Stimulated activated naive B cell treated with anti-CD40 and anti-IgM and Interleukin-4, amounts not matched to agents 10 μg/mL and 1 μg/mL and 100 μg/mL, for 72 hours (primary cell): Measurements from ENCODE around the gene MMP2.
A peak's percentile ranks its signal among the peaks of the same experiment; 100 is the strongest.

Experiments used
- ATAC-seq, 2 donors: fragments of 150-1000 bp; cut with Tn5 transposase; replicated peaks; 2 replicates each; pipeline ENCODE4 v1.10.0; 2021; ENCODE audit warnings: moderate library complexity in 1 of 2
- DNase-seq: peaks from one replicate; pipeline ENCODE4 v3.0.0; 2021
- H3K27ac Mint-ChIP-seq: one replicate; pipeline ENCODE4 v1.8.0; 2022; ENCODE audit warnings: mild to moderate bottlenecking, mixed read lengths
- H3K27me3 Mint-ChIP-seq, 2 donors: one replicate each; pipeline ENCODE4 v1.8.0; 2022; ENCODE audit warnings: mixed read lengths in 2 of 2
- H3K36me3 Mint-ChIP-seq, 2 donors: one replicate each; pipeline ENCODE4 v1.8.0; 2022; ENCODE audit warnings: mixed read lengths in 2 of 2, mild to moderate bottlenecking in 1 of 2
- H3K4me1 Mint-ChIP-seq, 2 donors: one replicate each; pipeline ENCODE4 v1.8.0; 2022; ENCODE audit warnings: mixed read lengths in 2 of 2, mild to moderate bottlenecking in 1 of 2
- H3K4me3 Mint-ChIP-seq, 2 donors: one replicate each; pipeline ENCODE4 v1.8.0; 2022; ENCODE audit warnings: mild to moderate bottlenecking in 2 of 2, mixed read lengths in 2 of 2, moderate library complexity in 1 of 2
- H3K9me3 Mint-ChIP-seq, 2 donors: one replicate each; pipeline ENCODE4 v1.8.0; 2022; ENCODE audit warnings: mixed read lengths in 2 of 2, mild to moderate bottlenecking in 1 of 2

The MMP2 gene

DNA sequence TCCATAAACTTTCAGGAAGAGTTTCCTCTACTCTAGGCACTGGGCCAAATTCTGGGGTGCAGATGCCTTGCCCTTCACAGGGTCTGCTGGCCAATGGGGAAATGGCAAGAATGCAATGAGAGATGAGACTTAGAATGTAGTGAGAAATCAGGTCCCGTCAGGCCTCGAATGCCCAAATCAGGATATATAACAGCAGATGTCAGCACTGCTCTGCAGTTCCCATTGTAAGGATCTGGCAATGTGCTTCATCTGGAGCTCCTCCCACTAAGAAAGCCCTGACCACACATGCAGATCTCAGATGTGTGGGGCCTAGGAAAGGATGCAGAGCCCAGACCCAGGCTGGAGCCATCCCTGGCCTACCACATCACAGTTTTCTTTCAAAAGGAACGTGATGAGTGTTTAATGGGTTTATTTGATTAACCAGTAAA is 16.0 kb downstream of the MMP2 start:
- Mint-ChIP-seq H3K4me1 (no peaks in the 10 kb centered on the region), H3K27ac (no peak overlapping the region), H3K4me3 (no peak overlapping the region), H3K36me3 (no peaks in the 10 kb centered on the region), H3K27me3 (peaks cover 0 to 4% of the 10 kb centered on the region in 2 donors), H3K9me3 (no peaks in the 10 kb centered on the region)
- DNase-seq (no peak), ATAC-seq (peak; percentile 39)

DNA sequence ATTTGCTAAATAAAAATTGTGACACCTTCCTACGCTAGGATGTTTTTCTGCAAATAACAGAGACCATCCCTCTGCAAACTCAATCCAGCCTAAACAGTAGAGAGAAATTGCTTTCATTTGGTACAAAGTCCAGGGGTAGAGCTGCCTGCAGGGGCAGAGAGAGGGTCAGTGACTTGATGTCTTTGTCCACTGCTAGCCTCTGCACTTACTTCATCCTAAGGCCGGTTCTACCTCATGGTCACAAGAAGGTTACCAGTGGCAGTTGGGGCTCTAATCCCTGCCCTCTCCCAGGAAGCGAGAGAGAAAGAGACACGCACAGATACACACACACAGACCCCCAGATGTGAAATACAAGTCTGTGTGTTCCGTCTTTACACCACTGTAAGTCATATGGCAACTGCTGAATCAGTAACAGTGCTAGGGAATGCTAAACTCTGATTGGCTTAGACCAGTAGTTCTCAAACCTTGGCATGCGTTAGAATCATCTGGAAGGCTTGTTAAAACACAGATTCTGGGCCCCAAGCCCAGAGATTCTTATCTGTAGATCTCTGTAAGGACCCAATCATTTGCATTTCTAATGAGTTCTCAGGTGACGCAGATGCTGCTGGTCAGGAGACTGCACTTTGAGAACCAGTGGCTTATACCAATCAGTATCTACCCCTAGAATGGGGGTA is 16.8 kb downstream of the MMP2 start:
- Mint-ChIP-seq H3K27me3 (peaks cover 0 to 4% of the 10 kb centered on the region in 2 donors), H3K27ac (no peak overlapping the region), H3K36me3 (no peaks in the 10 kb centered on the region), H3K9me3 (no peaks in the 10 kb centered on the region), H3K4me3 (no peak overlapping the region), H3K4me1 (no peaks in the 10 kb centered on the region)
- DNase-seq (no peak), ATAC-seq (no peak)

DNA sequence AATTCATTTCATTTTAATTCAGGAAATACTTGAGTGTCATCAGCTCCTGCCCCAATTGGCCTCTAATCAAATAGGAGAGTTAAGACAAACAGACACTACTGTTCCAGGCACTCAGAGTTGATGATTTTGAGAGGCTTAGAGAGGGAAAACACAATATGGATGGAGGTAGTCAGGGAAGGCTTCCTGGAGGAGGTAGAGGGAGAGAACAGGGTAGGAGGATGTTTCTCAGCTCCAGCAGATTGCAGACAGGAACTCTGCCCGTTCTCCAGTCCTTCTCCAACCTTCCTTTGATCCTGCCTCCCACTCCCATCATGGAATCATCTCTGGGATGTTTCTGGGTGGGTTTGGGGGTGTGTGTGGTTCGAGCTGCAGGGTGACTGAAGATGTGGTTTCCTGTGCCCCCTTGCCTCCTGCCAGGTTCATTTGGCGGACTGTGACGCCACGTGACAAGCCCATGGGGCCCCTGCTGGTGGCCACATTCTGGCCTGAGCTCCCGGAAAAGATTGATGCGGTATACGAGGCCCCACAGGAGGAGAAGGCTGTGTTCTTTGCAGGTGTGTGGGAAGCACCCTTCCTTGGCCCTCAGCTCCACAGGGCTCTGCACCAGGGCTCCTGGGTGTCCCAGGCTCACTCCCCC is 17.6 kb downstream of the MMP2 start:
- Mint-ChIP-seq H3K4me3 (no peak overlapping the region), H3K27ac (no peak overlapping the region), H3K4me1 (peaks cover 0 to 2% of the 10 kb centered on the region in 2 donors), H3K36me3 (no peaks in the 10 kb centered on the region), H3K27me3 (peaks cover 0 to 4% of the 10 kb centered on the region in 2 donors), H3K9me3 (no peaks in the 10 kb centered on the region)
- DNase-seq (no peak), ATAC-seq (no peak)

DNA sequence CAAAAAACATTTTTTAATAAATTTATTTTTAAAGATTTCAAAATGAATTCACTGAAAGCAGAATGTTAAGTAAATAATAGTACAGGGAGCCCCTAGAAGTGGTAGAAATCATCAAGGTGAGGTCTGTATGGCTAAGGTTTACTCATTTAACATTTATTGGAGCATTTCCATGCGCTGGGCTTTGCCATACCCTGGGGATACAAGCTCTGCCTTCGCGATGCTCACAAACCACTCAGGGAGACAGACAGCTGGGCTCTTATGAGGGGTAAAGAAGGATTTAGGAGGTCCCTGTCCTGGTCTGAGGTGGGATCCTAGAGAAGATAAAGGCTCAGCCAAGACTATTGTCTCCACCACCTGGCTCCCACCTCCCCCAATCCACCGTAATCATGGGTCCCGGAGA is 18.6 kb downstream of the MMP2 start:
- Mint-ChIP-seq H3K9me3 (no peaks in the 10 kb centered on the region), H3K4me3 (no peak overlapping the region), H3K4me1 (peaks cover 0 to 2% of the 10 kb centered on the region in 2 donors), H3K27me3 (peaks cover 0 to 4% of the 10 kb centered on the region in 2 donors), H3K27ac (no peak overlapping the region), H3K36me3 (no peaks in the 10 kb centered on the region)
- DNase-seq (no peak), ATAC-seq (no peak)

DNA sequence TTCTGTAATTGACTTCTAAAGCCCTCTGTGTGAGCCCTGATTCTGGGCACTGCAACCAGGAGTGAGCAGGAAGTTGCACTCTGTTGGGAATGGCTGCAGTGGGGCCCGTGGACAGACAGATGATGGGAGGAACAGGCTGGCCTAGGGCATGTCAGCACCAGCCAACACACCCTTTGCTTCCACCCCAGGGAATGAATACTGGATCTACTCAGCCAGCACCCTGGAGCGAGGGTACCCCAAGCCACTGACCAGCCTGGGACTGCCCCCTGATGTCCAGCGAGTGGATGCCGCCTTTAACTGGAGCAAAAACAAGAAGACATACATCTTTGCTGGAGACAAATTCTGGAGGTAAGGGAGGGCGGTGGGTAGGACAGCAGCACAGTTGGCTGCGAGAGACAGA is 19.1 kb downstream of the MMP2 start:
- Mint-ChIP-seq H3K4me3 (no peak overlapping the region), H3K27ac (no peak overlapping the region), H3K4me1 (peaks cover 0 to 2% of the 10 kb centered on the region in 2 donors), H3K27me3 (peaks cover 0 to 4% of the 10 kb centered on the region in 2 donors), H3K9me3 (no peaks in the 10 kb centered on the region), H3K36me3 (no peaks in the 10 kb centered on the region)
- ATAC-seq, result no peak
- DNase-seq, result no peak

DNA sequence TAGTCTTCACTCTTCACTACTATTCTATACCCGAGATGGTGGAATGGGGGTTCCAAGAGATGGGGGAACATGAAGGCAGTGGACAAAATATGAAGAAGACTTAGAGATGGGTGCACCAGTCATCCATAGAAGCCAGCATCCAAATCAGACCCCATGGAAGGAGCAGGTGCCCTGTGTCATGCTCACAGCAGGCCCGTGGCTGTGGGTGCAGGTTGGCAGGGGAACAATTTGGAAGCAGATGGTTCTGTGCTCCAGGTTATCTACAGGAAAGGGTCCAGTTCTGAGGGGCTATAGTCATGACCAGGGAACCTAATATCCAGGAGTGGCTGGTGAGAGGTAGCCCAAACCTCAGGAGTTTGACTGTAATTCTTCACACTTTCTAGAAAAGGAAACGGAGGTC is 20.3 kb downstream of the MMP2 start:
- peaks cover 0 to 4% of the 10 kb centered on the region in 2 donors for H3K27me3 Mint-ChIP-seq
- H3K4me3 Mint-ChIP-seq, result no peak overlapping the region
- DNase-seq, result no peak
- peaks cover 0 to 2% of the 10 kb centered on the region in 2 donors for H3K4me1 Mint-ChIP-seq
- H3K9me3 Mint-ChIP-seq, result no peaks in the 10 kb centered on the region
- H3K27ac Mint-ChIP-seq, result no peak overlapping the region
- H3K36me3 Mint-ChIP-seq, result no peaks in the 10 kb centered on the region
- ATAC-seq, result no peak

DNA sequence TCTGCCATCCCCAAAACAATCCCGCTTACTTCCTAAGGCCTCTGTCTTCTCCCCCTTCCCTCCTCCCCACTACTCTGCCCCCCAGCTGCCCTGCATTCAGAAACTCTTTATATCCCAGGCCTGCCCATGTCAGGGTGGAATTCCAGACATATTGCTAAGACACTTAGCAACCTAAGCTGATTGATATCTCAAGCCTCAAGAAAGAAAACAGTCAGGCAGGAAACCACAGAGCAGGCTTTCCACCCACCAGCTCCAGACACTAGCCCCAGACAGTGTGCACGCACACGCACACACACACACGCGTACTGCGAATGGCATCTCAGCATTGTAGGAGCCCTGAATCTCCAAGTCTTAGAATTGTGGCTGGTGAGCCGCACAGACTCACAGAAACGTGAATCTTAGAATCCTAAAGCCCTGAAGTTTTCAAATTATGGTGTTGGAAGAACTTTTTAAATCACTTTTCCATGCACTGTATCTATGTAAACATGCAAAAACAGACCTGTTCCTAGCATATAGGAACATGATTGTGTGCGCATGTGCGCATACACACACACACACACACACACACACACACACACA is 21.0 kb downstream of the MMP2 start:
- peak; percentile 51 to 60 for ATAC-seq
- no peak overlapping the region for H3K27ac Mint-ChIP-seq
- no peaks in the 10 kb centered on the region for H3K36me3 Mint-ChIP-seq
- peaks cover 0 to 4% of the 10 kb centered on the region in 2 donors for H3K27me3 Mint-ChIP-seq
- peaks cover 0 to 2% of the 10 kb centered on the region in 2 donors for H3K4me1 Mint-ChIP-seq
- no peak overlapping the region for H3K4me3 Mint-ChIP-seq
- DNase-seq, result no peak
- no peaks in the 10 kb centered on the region for H3K9me3 Mint-ChIP-seq

DNA sequence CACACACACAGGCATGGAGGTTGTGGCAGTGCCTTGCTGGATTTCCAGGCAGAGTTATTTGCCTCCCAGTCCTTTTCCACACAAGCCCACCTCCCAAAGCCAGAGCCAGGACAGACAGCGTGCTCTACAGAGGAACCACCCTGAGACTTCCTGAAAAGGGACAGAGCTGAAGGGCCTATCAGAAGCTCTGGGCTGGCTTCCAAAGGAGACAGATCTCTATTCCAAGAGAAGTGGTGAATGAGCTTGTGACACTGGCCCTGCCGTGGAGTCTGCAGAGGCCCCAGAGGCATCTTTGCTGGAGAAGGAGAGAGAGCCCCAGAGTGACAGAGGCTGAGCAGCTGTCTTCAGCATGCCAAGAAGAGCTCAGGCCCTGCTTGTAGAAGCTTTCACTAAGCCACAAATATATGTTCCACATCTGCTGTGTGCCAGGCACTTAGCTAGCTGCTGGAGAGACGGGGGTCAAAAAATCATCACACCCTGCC is 21.6 kb downstream of the MMP2 start:
- Mint-ChIP-seq H3K27ac (no peak overlapping the region), H3K27me3 (peaks cover 0 to 4% of the 10 kb centered on the region in 2 donors), H3K36me3 (no peaks in the 10 kb centered on the region), H3K4me1 (peaks cover 0 to 2% of the 10 kb centered on the region in 2 donors), H3K9me3 (no peaks in the 10 kb centered on the region), H3K4me3 (no peak overlapping the region)
- DNase-seq, result no peak
- peak in 1 of 2 donors; percentile 25 for ATAC-seq

DNA sequence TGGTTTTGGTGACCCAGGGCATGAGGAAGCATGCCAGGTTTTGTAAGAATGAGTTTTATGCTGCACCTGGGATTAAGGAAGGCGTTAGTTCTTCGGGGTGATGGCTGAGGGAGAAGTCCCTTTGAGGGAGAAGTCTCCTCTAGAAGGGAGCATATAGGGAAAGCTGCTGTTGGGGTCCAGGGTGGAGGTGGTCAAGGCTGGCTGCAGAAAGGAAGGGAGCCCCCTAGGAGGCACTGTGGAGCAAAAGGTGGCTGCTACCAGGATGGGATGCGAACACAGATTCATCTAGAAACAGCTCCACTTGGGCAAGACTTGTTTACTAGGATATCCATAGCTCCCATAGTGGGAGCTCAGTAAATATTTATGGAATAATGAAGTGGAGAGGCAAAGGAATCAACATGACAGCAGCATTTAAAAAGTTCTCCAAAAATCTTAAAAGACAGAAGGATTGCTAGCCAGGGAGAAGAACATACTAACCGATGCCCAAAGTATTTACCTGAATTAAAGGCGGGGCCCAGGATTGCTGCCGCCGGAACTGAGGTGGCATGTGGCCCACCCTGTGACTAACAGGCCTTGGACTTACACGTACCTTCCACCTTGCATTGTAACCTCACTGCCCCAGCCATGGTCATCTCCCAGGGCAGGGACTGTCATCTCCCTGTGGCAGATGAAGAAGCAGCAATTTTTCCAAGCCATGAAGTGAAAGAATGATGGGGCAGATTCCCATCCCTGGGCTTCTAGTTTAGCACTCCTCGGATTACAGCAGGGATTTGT is 22.7 kb downstream of the MMP2 start:
- Mint-ChIP-seq H3K27me3 (peaks cover 0 to 3% of the 10 kb centered on the region in 2 donors), H3K9me3 (no peaks in the 10 kb centered on the region), H3K36me3 (no peaks in the 10 kb centered on the region), H3K4me3 (no peak overlapping the region), H3K27ac (no peak overlapping the region), H3K4me1 (peaks cover 0 to 2% of the 10 kb centered on the region in 2 donors)
- ATAC-seq, result no peak
- no peak for DNase-seq

DNA sequence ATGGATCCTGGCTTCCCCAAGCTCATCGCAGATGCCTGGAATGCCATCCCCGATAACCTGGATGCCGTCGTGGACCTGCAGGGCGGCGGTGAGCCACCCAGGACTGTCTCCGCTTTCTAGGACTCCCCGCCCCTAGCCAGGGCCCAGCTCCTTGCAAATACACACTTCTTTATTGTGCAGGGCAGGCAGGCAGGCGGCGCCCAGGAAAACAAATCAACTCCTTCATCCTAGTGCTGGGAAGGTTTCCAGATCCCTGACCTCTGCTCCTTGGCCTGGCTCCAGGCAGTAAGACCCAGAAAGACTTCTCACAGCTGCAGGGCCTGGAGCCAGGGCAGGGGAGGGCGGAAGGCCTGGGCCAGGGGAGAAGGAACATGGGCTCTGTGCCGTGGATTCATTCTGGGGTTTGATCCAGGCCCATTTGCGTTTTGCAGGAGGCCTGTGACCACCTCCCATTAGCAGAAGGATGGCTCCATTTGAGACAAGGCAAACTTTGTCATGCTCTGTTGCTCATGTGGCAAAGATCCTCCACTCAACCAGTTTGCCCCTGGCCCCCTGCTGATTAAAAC is 23.9 kb downstream of the MMP2 start:
- peaks cover 0 to 12% of the 10 kb centered on the region in 2 donors for H3K27me3 Mint-ChIP-seq
- peaks cover 0 to 2% of the 10 kb centered on the region in 2 donors for H3K4me1 Mint-ChIP-seq
- H3K9me3 Mint-ChIP-seq, result no peaks in the 10 kb centered on the region
- ATAC-seq (no peak), DNase-seq (no peak)
- H3K4me3 Mint-ChIP-seq, result no peak overlapping the region
- H3K36me3 Mint-ChIP-seq, result no peaks in the 10 kb centered on the region
- no peak overlapping the region for H3K27ac Mint-ChIP-seq

DNA sequence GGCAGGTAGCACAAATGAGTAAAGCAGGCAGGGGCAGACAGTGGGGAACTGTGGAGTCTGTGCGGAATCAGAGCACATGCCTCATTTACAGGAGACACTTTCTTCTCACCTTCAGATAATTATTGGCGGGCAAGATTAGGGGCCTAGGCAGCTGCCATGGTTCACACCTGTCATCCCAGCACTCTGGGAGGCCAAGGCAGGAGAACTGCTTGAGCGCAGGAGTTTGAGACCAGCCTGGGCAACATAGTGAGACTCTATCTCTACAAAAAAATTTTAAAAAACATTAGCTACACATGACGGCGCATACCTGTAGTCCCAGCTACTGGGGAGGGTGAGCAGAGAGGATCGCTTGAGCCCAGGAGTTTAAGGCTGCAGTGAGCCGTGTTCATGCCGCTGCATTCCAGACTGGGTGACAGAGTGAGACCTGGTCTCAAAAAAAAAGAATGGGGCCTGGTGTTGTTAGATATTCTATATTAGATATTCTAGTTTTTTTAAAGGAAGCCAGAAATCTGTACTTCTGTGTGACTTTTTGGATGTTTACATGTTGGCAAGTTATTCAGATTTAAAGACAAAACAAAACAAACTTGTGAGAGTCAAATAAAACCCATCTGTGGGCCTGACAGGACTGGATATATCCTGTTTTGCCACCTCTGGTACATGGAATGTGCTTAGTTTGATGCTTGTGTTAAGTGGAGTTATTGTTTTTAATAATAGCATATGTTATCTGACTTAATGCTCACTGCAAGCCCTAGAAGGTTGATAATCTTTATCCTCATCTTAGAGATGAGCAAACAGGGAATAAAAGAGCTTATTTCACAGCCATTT is 24.9 kb downstream of the MMP2 start:
- H3K4me1 Mint-ChIP-seq, result peaks cover 4 to 6% of the 10 kb centered on the region in 2 donors
- peaks cover 6 to 20% of the 10 kb centered on the region in 2 donors for H3K27me3 Mint-ChIP-seq
- H3K4me3 Mint-ChIP-seq, result no peak overlapping the region
- H3K27ac Mint-ChIP-seq, result no peak overlapping the region
- DNase-seq (no peak), ATAC-seq (no peak)
- no peaks in the 10 kb centered on the region for H3K9me3 Mint-ChIP-seq
- H3K36me3 Mint-ChIP-seq, result no peaks in the 10 kb centered on the region

DNA sequence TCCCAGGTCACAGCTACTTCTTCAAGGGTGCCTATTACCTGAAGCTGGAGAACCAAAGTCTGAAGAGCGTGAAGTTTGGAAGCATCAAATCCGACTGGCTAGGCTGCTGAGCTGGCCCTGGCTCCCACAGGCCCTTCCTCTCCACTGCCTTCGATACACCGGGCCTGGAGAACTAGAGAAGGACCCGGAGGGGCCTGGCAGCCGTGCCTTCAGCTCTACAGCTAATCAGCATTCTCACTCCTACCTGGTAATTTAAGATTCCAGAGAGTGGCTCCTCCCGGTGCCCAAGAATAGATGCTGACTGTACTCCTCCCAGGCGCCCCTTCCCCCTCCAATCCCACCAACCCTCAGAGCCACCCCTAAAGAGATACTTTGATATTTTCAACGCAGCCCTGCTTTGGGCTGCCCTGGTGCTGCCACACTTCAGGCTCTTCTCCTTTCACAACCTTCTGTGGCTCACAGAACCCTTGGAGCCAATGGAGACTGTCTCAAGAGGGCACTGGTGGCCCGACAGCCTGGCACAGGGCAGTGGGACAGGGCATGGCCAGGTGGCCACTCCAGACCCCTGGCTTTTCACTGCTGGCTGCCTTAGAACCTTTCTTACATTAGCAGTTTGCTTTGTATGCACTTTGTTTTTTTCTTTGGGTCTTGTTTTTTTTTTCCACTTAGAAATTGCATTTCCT is 26.5 kb downstream of the MMP2 start:
- Mint-ChIP-seq H3K36me3 (no peaks in the 10 kb centered on the region), H3K27me3 (peaks cover 17 to 31% of the 10 kb centered on the region in 2 donors), H3K9me3 (no peaks in the 10 kb centered on the region), H3K4me3 (no peak overlapping the region), H3K27ac (no peak overlapping the region), H3K4me1 (peaks cover 9 to 17% of the 10 kb centered on the region in 2 donors)
- ATAC-seq (no peak), DNase-seq (no peak)

DNA sequence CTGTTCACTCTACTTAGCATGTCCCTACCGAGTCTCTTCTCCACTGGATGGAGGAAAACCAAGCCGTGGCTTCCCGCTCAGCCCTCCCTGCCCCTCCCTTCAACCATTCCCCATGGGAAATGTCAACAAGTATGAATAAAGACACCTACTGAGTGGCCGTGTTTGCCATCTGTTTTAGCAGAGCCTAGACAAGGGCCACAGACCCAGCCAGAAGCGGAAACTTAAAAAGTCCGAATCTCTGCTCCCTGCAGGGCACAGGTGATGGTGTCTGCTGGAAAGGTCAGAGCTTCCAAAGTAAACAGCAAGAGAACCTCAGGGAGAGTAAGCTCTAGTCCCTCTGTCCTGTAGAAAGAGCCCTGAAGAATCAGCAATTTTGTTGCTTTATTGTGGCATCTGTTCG is 27.1 kb downstream of the MMP2 start:
- Mint-ChIP-seq H3K27ac (no peak overlapping the region), H3K9me3 (no peaks in the 10 kb centered on the region), H3K4me1 (peaks cover 9 to 17% of the 10 kb centered on the region in 2 donors), H3K4me3 (no peak overlapping the region), H3K36me3 (no peaks in the 10 kb centered on the region), H3K27me3 (peaks cover 17 to 31% of the 10 kb centered on the region in 2 donors)
- no peak for ATAC-seq
- no peak for DNase-seq
